Naive thymus-derived CD8-positive, alpha-beta T cell (primary cell): ENCODE results near the gene CNTNAP2. TPM values are rescaled to one million over a fixed set of nuclear protein-coding genes. Genes with fewer than 3 reads are reported as not detected.

Source experiments
- ATAC-seq, 2 donors: fragments of 150-1000 bp; cut with Tn5 transposase in 1 of 2; sonication (Bioruptor Pico), chemical (Tn5 transposase) in 1 of 2; 1 replicate in 1 of 2; 2 replicates in 1 of 2; pipeline ENCODE4 v1.10.0; 2021; ENCODE audit warnings: mild to moderate bottlenecking in 2 of 2, moderate library complexity in 2 of 2
- POLR2A ChIA-PET: fragments of 350-600 bp; sonication (Branson Sonifier 250); formaldehyde crosslinking; loops from one replicate; lab custom pipeline; 2021; ENCODE audit warnings: antibody characterized with exemption; lab: Charles Lee
- DNase-seq, 10 donors: peaks; one replicate each; pipeline versions ENCODE4 v3.0.0 to v3.0.0-alpha.2; 2020 to 2022
- H3K27ac Mint-ChIP-seq, 10 donors: one replicate each; pipeline ENCODE4 v1.8.0; 2020 to 2022; ENCODE audit warnings: mild to moderate bottlenecking in 10 of 10, mixed read lengths in 10 of 10, moderate library complexity in 4 of 10, inconsistent platforms in 1 of 10
- H3K27me3 Mint-ChIP-seq, 5 donors: one replicate each; pipeline ENCODE4 v1.8.0; 2021 to 2022; ENCODE audit warnings: mixed read lengths in 5 of 5
- H3K36me3 Mint-ChIP-seq, 3 donors: one replicate each; pipeline ENCODE4 v1.8.0; 2020 to 2022; ENCODE audit warnings: mixed read lengths in 3 of 3, mild to moderate bottlenecking in 2 of 3, inconsistent platforms in 1 of 3
- H3K4me1 Mint-ChIP-seq, 4 donors: one replicate each; pipeline ENCODE4 v1.8.0; 2021 to 2022; ENCODE audit warnings: mixed read lengths in 4 of 4
- H3K4me3 Mint-ChIP-seq, 10 donors: one replicate each; pipeline ENCODE4 v1.8.0; 2020 to 2022; ENCODE audit warnings: mild to moderate bottlenecking in 10 of 10, mixed read lengths in 10 of 10, moderate library complexity in 6 of 10, inconsistent platforms in 1 of 10
- H3K9me3 Mint-ChIP-seq, 9 donors: one replicate each; pipeline ENCODE4 v1.8.0; 2020 to 2022; ENCODE audit warnings: mixed read lengths in 9 of 9, mild to moderate bottlenecking in 3 of 9, inconsistent platforms in 1 of 9, moderate library complexity in 1 of 9
- polyA plus RNA-seq, 3 donors: library from polyadenylated mRNA; unstranded; fragments of 300-500 nt; fragmentation: Illumina TruSeq; gene quantifications; one replicate each; pipeline ENCODE4 v1.2.3, GENCODE V29; 2021
- total RNA-seq, 8 experiments: library from RNA in 2 of 8; stranded (reverse) in 2 of 8; gene quantifications; one replicate each; pipeline ENCODE4 v1.2.3 and lab custom pipeline; 2021 to 2026

The CNTNAP2 gene
- total and polyA plus RNA-seq, 5 experiments from 2014 or later: 0.12 to 1.5 (median 0.71) TPM; not detected in 1

DNA sequence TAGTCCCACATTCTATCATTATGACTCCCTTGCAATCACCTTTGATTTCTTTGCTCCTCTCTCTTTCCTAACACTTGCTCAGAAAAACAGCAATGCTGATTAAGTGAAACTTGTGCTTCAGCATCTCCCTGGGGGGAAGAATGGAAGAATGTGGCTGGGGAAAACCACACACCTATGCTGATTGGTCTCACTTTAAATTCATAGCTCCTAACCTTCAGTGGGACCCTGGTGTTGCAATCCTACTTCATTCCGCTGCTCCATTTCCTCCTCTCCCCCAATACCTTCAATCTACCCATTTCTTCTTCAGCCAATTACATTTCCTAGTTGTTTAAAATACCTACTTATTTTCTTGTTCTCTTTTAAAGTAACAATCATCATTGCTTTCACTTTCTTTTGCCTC is 1307.3 kb downstream of the CNTNAP2 start:
- Mint-ChIP-seq H3K4me3 (no peak overlapping the region), H3K36me3 (no peaks in the 10 kb centered on the region), H3K27me3 (no peaks in the 10 kb centered on the region), H3K27ac (no peak overlapping the region), H3K9me3 (peaks cover 0 to 15% (median 3%) of the 10 kb centered on the region in 9 donors), H3K4me1 (no peaks in the 10 kb centered on the region)
- no peak for ATAC-seq
- POLR2A ChIA-PET: no interaction called here
- DNase-seq: no peak

DNA sequence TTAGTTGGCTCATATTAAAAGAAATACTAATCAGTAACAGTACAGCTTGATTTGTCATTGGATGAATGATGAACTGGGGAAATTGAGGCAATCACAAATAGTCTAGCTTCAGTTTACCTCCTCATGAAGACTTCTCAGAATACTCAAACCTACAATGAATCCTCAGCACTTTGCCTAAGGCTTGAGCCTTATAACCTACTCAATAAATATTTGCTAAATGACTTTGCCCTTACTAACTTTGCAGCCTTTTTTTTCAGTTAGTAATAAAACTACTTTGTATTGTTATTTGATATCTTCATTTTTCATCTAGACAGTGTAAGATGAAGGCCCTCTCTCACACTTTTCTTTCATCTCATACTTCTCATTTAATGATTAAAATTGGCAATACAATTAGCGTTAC is 1311.5 kb downstream of the CNTNAP2 start:
- H3K4me1 Mint-ChIP-seq: no peaks in the 10 kb centered on the region
- POLR2A ChIA-PET: no interaction called here

DNA sequence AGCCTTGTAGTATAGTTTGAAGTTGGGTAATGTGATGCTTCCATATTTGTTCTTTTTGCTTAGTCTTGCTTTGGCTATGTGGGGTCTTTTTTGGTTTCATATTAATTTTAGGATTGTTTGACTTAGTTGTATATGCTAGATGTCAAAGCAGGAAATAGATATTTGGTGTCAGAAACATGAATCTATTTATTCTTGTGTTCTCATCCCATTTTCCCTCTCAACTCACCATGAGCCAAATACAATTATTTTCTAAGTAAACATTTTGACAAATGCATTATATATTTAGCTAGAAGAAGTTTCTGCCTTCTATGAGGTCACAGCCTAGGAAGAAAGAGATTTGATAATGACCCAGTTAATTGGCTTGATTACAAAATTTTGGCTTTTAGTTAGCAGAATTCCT is 1313.4 kb downstream of the CNTNAP2 start:
- Mint-ChIP-seq H3K27me3 (no peaks in the 10 kb centered on the region), H3K9me3 (peaks cover 0 to 31% (median 11%) of the 10 kb centered on the region in 9 donors), H3K27ac (no peak overlapping the region), H3K4me1 (no peaks in the 10 kb centered on the region), H3K4me3 (no peak overlapping the region), H3K36me3 (no peaks in the 10 kb centered on the region)
- DNase-seq (no peak), ATAC-seq (no peak)
- POLR2A ChIA-PET: no interaction called here

More for the DNA sequence above, 1311.5 kb downstream of the CNTNAP2 start:
- no peaks in the 10 kb centered on the region for H3K27me3 Mint-ChIP-seq
- peaks cover 0 to 24% (median 8%) of the 10 kb centered on the region in 9 donors for H3K9me3 Mint-ChIP-seq
- no peak for ATAC-seq
- no peak overlapping the region for H3K27ac Mint-ChIP-seq
- H3K36me3 Mint-ChIP-seq: no peaks in the 10 kb centered on the region
- no peak for DNase-seq
- H3K4me3 Mint-ChIP-seq: no peak overlapping the region

DNA sequence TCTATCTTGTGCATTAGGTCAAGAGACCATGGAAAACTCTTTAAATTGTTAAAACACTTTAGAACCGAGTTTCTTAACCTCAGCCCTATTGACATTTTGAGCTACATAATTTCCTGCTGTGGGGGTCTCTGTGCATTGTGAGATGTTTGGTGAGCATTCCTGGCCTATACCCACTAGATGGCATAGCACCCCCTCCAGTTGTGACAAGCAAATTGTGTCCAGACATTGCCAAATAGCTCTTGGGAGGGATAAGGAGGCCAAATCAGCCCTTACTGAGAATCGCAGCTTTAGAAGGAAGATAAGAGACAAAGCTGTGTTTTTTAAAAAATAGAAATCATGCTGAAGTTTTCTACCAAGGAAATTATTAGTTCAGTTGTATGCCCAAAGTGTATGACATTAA is 1315.5 kb downstream of the CNTNAP2 start:
- DNase-seq: no peak
- POLR2A ChIA-PET: no interaction called here
- Mint-ChIP-seq H3K4me3 (no peak overlapping the region), H3K4me1 (no peaks in the 10 kb centered on the region), H3K27me3 (no peaks in the 10 kb centered on the region), H3K27ac (no peak overlapping the region), H3K36me3 (no peaks in the 10 kb centered on the region), H3K9me3 (peaks cover 0 to 23% (median 8%) of the 10 kb centered on the region in 9 donors)
- ATAC-seq: no peak

DNA sequence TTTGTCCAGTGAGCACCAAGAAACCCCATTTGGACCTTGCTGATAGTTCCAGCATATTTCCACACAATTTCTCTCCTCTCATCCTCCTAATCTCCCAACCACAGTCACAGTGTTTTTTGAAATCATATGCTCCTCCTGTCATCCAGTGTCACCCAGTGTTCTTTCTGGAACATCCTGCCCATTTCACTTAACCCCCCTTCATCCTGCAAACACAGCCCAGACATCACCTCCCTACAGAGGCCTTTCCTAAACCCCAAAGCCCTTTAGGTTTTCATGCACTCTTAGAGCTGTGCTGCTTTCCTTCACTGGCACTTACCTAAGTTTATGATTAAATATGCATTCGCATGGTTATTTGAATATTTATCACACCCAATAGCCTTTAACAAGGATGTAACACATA is 1316.0 kb downstream of the CNTNAP2 start:
- no peaks in the 10 kb centered on the region for H3K36me3 Mint-ChIP-seq
- H3K27ac Mint-ChIP-seq: no peak overlapping the region
- H3K4me3 Mint-ChIP-seq: no peak overlapping the region
- H3K9me3 Mint-ChIP-seq: peaks cover 0 to 19% (median 7%) of the 10 kb centered on the region in 9 donors
- no peaks in the 10 kb centered on the region for H3K4me1 Mint-ChIP-seq
- POLR2A ChIA-PET: no interaction called here
- ATAC-seq: no peak
- no peaks in the 10 kb centered on the region for H3K27me3 Mint-ChIP-seq
- no peak for DNase-seq

DNA sequence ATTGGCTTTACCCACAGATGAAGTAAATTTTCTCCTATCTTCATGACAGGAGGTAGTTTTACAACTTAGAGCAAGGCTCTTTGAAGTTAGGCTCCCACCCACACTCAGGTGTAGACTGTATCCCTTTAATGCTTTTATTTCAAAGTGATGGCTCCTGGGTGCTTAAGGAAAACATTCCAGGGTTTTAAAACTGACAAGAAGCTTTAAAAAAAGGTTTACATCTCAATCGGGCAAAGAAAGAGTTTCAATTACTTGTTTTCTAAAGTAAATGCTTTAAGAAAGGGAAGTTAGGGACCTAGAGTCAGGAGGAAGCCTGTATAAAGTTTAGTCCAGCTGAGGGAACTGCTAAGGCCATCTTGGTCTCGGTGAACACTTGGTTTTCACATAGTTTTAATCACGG is 1320.1 kb downstream of the CNTNAP2 start:
- Mint-ChIP-seq H3K27me3 (no peaks in the 10 kb centered on the region), H3K4me3 (no peak overlapping the region), H3K9me3 (peaks cover 8 to 31% (median 15%) of the 10 kb centered on the region in 9 donors), H3K36me3 (peaks cover 0 to 10% (median 0%) of the 10 kb centered on the region in 3 donors), H3K27ac (no peak overlapping the region), H3K4me1 (no peaks in the 10 kb centered on the region)
- DNase-seq (no peak), ATAC-seq (no peak)
- POLR2A ChIA-PET: no interaction called here

DNA sequence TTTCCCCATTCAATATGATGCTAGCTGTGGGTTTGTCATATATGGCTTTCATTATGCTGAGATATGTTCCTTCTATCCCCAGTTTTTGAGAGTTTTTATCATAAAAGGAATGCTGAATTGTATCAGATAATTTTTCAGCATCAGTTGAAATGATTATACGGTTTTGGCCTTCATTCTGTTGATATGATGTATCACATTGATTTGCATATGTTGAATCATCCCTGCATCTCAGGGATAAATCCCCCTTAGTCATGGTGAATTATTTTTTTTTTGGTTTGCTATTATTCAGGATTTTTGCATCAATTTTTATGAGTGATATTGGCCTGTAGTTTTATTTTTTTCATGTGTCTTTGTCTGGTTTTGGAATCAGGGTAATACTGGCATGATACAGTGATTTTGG is 1321.6 kb downstream of the CNTNAP2 start:
- H3K4me1 Mint-ChIP-seq: peaks cover 0 to under 1% (median 0%) of the 10 kb centered on the region in 4 donors
- DNase-seq: no peak
- H3K36me3 Mint-ChIP-seq: peaks cover 0 to 10% (median 0%) of the 10 kb centered on the region in 3 donors
- H3K27me3 Mint-ChIP-seq: no peaks in the 10 kb centered on the region
- POLR2A ChIA-PET: no interaction called here
- no peak for ATAC-seq
- no peak overlapping the region for H3K27ac Mint-ChIP-seq
- H3K9me3 Mint-ChIP-seq: peaks cover 8 to 38% (median 17%) of the 10 kb centered on the region in 9 donors
- no peak overlapping the region for H3K4me3 Mint-ChIP-seq

DNA sequence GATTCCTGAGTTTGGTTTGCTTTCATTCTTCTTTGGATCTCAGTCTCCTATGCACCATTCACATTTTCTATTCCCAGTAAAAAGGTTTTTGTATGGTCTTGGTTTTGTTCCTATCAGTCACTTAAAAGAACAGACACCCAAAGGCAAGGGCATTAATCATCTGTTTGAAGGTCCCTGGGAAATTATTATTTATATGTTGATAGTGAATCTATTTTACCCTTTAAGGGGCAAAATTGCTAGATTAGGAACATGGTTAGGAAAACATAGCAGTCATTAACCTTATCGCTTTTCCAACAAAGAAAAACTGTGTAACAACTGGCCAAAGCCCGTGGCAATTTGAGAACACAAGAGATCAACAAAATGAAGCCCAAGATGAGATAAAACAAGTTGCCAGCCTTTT is 1327.3 kb downstream of the CNTNAP2 start:
- peaks cover 0 to 10% (median 0%) of the 10 kb centered on the region in 3 donors for H3K36me3 Mint-ChIP-seq
- peaks cover 0 to 1% (median 0%) of the 10 kb centered on the region in 4 donors for H3K4me1 Mint-ChIP-seq
- no peak overlapping the region for H3K27ac Mint-ChIP-seq
- H3K4me3 Mint-ChIP-seq: no peak overlapping the region
- no peak for DNase-seq
- POLR2A ChIA-PET: no interaction called here
- H3K9me3 Mint-ChIP-seq: peaks cover 12 to 56% (median 24%) of the 10 kb centered on the region in 9 donors
- H3K27me3 Mint-ChIP-seq: no peaks in the 10 kb centered on the region
- ATAC-seq: no peak

DNA sequence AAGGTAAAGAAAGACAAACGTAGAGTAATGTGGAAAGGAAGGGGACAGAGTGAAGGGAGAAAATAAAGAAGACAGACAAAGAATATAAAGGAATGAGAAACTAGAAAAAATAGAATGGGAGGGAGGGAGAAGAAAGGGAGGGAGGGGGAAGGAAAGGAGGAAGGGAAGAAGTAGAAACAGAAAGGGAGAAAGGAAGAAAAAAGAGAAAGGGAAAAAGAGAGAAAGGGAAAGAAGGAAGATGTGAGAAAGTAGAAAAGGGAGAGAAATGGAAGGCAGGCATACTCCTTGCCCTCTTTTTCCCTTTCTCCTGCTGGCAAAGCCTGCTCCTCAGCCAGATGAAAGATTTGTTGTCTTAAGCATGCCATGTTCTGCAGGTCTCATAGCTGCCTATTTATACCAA is 1336.2 kb downstream of the CNTNAP2 start:
- H3K27me3 Mint-ChIP-seq: no peaks in the 10 kb centered on the region
- POLR2A ChIA-PET: no interaction called here
- H3K27ac Mint-ChIP-seq: no peak overlapping the region

DNA sequence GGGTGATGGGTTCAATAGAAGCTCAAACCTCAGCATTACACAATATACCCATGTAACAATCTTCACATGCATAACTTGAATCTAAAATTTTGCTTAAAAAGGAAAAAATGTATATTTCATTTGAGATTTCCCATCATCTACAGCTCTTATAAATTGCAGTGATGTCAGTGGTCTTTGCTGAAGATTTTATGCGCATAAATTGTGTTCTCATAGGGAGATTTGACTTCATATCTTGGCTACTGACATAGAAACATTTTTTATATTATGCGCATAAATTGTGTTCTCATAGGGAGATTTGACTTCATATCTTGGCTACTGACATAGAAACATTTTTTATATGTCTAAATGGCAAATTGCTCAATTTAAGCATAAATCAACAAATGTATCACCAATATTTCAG is 1348.6 kb downstream of the CNTNAP2 start:
- H3K36me3 Mint-ChIP-seq: no peaks in the 10 kb centered on the region
- DNase-seq (no peak), ATAC-seq (no peak)
- no peaks in the 10 kb centered on the region for H3K27me3 Mint-ChIP-seq
- H3K4me1 Mint-ChIP-seq: no peaks in the 10 kb centered on the region
- H3K27ac Mint-ChIP-seq: no peak overlapping the region
- H3K9me3 Mint-ChIP-seq: peaks cover 0 to 18% (median 5%) of the 10 kb centered on the region in 9 donors
- H3K4me3 Mint-ChIP-seq: no peak overlapping the region
- POLR2A ChIA-PET: no interaction called here

More for the DNA sequence above, 1336.2 kb downstream of the CNTNAP2 start:
- Mint-ChIP-seq H3K9me3 (peaks cover 0 to 22% (median 7%) of the 10 kb centered on the region in 9 donors), H3K36me3 (no peaks in the 10 kb centered on the region), H3K4me3 (no peak overlapping the region), H3K4me1 (no peaks in the 10 kb centered on the region)
- DNase-seq (no peak), ATAC-seq (no peak)

DNA sequence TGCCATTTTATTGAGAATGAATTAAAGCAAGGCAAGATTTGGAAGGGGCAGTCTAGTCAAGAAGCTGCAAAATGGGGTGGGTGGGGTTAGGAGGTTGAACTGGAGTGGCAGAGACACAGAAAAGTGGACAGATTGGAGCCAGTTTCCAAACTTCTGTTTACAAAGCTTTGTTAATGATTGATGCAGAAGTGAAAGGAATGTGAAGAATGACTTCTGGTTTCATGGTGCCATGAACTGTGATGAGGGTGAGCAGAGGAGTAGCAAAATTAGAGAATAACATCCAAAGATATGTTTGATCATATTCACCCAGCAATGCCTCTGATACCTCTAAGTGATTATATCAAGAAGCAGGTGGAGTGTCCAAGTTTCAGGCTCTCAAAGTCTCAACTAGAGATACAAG is 1356.0 kb downstream of the CNTNAP2 start:
- ATAC-seq (no peak), DNase-seq (no peak)
- no peaks in the 10 kb centered on the region for H3K4me1 Mint-ChIP-seq
- H3K27ac Mint-ChIP-seq: no peak overlapping the region
- POLR2A ChIA-PET: no interaction called here
- no peaks in the 10 kb centered on the region for H3K27me3 Mint-ChIP-seq
- H3K9me3 Mint-ChIP-seq: peaks cover 2 to 24% (median 15%) of the 10 kb centered on the region in 9 donors
- no peak overlapping the region for H3K4me3 Mint-ChIP-seq
- H3K36me3 Mint-ChIP-seq: no peaks in the 10 kb centered on the region

DNA sequence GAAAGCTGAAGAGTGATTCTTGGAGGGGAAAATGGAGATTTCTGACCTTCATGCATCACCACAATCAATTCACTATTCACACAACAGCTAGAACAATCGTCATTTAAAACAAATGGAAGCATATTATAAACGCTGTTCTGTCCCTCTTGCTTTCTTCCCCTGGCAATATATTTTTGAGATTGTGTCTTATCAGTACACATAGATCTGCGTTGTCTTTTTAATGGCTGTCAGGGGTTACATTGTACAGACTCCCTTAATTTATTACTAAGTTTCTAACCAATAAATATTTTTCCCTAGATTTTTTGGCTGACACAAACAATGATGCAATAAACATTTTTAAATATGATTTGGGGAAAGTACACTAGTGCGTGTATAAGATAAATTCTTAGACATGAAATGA is 1358.3 kb downstream of the CNTNAP2 start:
- POLR2A ChIA-PET: no interaction called here
- H3K9me3 Mint-ChIP-seq: peaks cover 2 to 19% (median 12%) of the 10 kb centered on the region in 9 donors
- no peak overlapping the region for H3K27ac Mint-ChIP-seq
- ATAC-seq (no peak), DNase-seq (no peak)
- H3K36me3 Mint-ChIP-seq: no peaks in the 10 kb centered on the region
- no peak overlapping the region for H3K4me3 Mint-ChIP-seq
- no peaks in the 10 kb centered on the region for H3K4me1 Mint-ChIP-seq
- H3K27me3 Mint-ChIP-seq: no peaks in the 10 kb centered on the region

DNA sequence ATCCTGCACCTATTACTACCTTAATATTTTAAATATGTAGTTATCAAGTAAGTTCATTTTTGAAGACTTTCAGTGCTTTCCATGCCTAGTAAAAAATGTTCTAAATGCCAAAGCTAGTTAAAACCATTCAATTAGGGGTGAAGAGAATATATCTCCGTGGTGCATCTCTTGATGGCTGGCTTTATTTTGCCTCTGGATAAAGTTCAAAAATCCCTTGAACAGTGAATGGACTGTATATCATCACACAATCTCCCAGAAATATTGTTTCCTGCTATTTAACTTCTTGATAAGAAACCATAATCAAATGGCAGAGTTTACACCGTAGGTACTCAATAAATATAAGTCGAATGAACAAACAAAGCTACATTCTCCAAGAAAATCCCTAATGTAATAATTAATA is 1360.9 kb downstream of the CNTNAP2 start:
- Mint-ChIP-seq H3K9me3 (peaks cover 0 to 19% (median 3%) of the 10 kb centered on the region in 9 donors), H3K36me3 (no peaks in the 10 kb centered on the region)

DNA sequence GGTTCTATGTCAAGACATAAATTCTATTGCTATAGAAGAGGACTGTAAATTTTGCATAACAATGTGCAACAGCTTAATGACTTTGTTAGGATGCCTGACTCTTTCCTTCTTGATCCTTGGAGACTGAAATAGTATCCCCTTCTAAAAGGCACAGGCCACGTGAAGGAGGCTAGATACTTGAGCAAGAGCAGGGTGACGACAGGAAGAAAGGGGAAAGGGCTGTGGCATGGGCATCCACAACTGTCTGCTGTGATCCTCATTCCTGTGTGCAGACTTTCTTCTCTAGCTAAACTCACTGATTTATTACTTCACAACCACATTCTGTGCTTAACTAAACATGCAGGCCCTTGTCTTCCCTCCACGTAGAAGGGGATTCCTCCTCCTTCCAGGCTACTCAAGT is 1362.2 kb downstream of the CNTNAP2 start:
- Mint-ChIP-seq H3K36me3 (no peaks in the 10 kb centered on the region), H3K4me1 (no peaks in the 10 kb centered on the region), H3K27me3 (no peaks in the 10 kb centered on the region), H3K4me3 (no peak overlapping the region), H3K27ac (no peak overlapping the region), H3K9me3 (peaks cover 0 to 13% (median 3%) of the 10 kb centered on the region in 9 donors)
- no peak for DNase-seq
- no peak for ATAC-seq
- POLR2A ChIA-PET: no interaction called here

More for the DNA sequence above, 1360.9 kb downstream of the CNTNAP2 start:
- no peaks in the 10 kb centered on the region for H3K27me3 Mint-ChIP-seq
- ATAC-seq: no peak
- H3K4me3 Mint-ChIP-seq: no peak overlapping the region
- H3K4me1 Mint-ChIP-seq: no peaks in the 10 kb centered on the region
- DNase-seq: no peak
- H3K27ac Mint-ChIP-seq: no peak overlapping the region
- POLR2A ChIA-PET: no interaction called here
